Colon (tissue), 2 donors: ENCODE data around the gene EXOC3.

Source experiments
- FAIRE-seq: peaks from 2 replicates; lab custom pipeline; 2012; peaks lifted over from hg19 to GRCh38; lab: Jason Lieb, UNC
- donor health status: control.
- donor health status: control.

The EXOC3 gene

GRCh38 chr5:457195-457961 is 14.4 kb downstream of the EXOC3 start:
- FAIRE-seq, result no peak

- FAIRE-seq, result no peak
These were observed 15.8 kb downstream of the EXOC3 start for GRCh38 chr5:458547-459353.

GRCh38 chr5:459562-460272 is 16.7 kb downstream of the EXOC3 start:
- FAIRE-seq, result no peak

GRCh38 chr5:460273-460625 is 17.3 kb downstream of the EXOC3 start:
- no peak for FAIRE-seq

GRCh38 chr5:462051-462481 is 19.1 kb downstream of the EXOC3 start:
- no peak for FAIRE-seq

DNA sequence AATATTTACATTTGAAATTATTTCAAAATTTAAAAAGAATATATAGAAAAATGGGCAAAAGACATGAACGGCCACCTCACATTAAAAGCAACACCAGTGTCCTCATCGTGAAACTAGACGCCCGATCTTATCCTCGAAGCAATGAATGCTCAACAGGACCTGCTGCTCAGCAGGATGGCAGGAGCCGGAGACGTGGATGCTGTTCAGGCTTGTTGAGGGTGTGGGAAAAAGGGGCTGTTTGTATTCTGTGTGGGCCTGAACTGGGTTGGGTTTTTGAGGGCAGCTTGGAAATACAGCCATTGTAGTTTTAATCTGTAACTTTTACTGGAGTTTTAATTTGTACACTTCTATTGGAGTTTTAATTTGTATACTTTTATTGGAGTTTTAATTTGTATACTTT is 20.3 kb downstream of the EXOC3 start:
- FAIRE-seq, result no peak

DNA sequence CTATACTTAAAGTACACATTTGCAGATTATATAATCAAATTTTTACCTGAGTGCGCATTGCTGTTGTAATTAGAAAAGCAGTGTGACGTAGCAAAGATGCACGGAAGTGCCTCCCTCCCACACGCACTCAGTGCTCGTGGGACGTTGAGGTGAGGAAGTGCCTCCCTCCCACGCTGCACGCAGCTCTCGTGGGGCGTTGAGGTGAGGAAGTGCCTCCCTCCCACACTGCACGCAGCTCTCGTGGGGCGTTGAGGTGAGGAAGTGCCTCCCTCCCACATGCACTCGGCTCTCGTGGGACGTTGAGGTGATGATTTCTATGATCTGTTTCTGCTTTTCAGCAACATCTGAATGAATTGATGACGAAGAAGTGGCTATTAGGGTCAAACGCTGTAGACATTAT is 21.0 kb downstream of the EXOC3 start:
- FAIRE-seq, result no peak

DNA sequence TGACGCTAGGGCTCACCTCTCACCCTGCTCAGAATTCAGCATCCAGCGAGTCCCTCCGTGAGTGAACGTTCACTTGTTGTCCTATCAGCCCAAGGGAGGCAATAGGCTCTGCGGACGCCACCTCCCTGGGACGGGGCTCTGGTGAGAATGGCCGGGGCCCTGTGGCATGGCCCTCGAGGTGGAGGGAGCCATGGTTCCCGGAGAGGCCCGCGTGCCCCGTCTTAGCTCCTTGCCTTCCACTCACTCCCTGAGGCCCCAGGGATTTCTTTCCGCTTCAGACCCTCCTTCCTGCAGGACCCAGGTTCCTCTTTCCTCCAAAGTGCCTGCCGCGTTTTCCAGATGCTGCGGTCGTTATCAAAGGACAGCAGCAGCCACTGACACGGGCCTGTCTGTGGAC is 21.5 kb downstream of the EXOC3 start:
- no peak for FAIRE-seq

- FAIRE-seq, result no peak
These were observed 22.0 kb downstream of the EXOC3 start for GRCh38 chr5:464843-465590.

- FAIRE-seq, result no peak
These were observed 22.8 kb downstream of the EXOC3 start for GRCh38 chr5:465591-466403.

DNA sequence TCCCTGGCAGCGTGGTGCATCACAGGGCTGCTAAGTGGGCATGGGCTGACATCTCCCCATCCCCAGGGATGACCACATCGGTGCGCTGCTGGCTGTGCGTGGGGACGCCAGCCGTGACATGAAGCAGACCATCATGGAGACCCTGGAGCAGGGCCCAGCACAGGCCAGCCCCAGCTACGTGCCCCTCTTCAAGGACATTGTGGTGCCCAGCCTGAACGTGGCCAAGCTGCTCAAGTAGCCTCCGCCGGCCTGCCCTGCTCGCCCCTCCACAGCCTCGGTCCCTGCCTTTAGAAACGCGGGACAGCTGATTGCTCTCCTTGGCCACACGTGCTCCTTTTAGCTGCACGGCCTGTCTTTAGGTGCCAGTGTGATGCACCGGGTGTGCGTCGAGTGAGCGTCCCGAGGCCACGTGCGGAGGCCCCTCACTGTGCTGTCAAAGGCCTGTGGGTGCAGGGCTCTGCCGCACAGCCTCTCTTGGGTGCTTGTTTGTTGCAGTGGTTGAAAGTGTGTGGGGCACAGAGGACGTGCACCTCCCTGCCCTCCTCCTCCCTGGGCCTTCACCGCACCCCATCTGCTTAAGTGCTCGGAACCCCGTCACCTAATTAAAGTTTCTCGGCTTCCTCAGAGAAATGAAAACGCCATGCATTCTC is 23.8 kb downstream of the EXOC3 start:
- FAIRE-seq, result no peak

DNA sequence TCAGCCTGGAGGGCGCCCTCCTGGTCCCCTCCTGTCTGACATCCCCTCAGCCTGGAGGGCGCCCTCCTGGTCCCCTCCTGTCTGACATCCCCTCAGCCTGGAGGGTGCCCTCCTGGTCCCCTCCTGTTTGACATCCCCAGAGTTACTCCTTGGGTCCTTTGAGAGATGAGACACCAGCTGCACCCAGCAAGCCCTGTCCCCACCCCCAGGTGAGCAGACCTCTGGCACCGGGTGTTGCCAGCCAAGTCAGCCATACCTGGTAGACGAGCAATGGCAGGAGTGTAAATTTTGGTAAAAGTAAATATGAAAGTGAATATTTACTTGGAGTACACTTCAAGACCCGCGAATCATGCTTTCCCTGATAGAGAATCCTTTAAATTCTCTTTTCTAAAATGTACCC is 25.4 kb downstream of the EXOC3 start:
- FAIRE-seq, result no peak

DNA sequence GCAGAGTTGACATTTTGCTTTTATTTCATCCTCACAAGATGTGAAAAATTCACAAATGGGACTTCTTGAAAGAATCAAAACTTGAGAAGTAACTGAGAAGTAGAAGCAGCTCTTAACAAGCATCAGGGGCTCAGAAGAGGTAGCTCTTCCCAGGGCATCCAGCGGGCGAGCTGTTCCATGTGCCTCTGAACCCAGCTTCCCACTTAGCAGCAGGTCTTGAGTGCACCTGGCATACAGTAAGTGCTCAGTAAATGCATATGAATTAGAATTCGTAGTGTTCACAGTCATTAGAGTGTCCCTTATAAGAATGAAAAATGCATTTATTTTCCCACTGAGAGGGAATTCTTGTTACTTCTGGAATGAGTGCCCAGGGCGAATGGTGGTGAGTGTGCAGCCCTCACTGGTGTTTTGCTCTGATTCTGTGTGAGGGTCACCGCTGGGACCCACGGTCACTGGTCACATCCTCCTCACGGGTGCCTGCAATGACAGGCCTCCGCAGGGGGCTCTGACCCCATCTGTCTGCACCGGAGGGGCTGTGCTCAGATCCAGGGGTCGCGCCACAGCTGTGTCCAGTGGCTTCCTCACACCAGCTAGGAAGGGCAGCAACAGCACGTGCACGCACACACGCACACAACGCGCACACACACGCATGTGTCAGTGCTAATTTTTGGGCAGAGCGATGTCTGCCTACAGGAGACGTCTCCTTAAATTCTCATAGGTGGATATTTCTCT is 26.9 kb downstream of the EXOC3 start:
- no peak for FAIRE-seq

GRCh38 chr5:470961-471749 is 28.2 kb downstream of the EXOC3 start:
- FAIRE-seq, result no peak

DNA sequence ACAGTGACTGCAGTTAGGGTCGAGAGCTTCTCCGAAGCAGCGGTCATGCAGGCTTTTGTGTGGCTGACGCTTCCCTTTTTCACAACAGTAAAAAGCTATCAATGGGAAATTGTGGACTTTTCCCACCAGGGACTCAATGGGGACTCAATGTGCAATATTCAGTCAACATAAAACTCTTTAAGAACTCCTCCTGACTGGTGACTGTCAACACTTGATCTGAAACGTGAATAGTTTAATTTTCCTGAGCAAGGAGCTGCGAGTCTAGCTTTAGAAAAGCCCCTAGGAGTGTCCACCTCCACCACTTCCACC is 28.7 kb downstream of the EXOC3 start:
- FAIRE-seq, result no peak

- FAIRE-seq, result no peak
These were observed 29.2 kb downstream of the EXOC3 start for GRCh38 chr5:472076-472655.

DNA sequence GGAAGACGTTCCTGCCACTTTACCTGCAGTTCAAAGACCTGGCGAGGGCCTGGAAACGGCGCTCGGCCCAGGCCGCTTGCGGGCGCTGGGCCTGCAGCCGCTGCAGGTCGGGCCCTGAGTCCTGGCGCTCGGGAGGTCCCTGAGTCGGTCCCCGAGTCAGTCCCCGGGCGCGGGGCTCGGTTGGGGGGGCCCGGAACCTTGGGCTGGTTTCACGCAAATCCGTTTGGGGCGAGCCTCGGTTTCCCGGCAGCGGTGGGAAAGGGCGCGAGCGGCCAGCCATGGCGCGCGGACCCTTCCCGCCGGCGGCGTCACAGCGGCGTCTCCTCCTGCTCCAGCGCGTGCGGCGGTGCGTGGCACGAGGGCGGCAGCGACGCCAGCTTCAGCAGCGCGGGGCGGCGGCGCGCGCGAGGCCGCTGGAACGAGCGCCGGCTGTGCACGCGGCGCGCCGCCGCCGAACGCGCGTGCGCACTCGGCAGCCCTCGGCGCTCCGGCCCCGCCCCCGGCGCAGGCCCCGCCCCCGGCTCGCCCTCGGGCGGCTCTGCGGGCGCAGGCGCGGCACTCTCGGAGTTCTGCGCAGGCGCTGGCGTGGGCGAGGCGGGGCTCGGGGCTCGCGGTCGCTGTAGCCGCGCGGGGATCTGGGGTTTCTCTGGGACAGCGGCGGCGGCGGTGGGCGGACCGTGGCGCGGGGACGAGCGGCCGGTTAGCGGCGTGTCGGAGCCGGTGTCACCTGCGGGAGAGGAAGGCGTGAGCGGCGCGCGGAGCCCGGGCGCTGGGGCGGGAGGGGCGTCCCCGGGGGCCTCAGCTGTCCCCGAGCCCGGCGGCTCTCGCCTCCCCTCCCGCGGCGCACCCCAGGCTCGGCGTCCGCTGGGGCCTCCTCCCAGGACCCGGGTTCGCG is 29.9 kb downstream of the EXOC3 start:
- FAIRE-seq, result no peak

- FAIRE-seq, result no peak
These were observed 30.7 kb downstream of the EXOC3 start for GRCh38 chr5:473551-474192.
